Liver (tissue), 9 donors: ENCODE data around the gene MRPL50. TPM values are rescaled to one million over a fixed set of nuclear protein-coding genes. Genes with fewer than 3 reads are reported as not detected.
A peak's percentile ranks its signal among the peaks of the same experiment; 100 is the strongest.

Experiments
- DNase-seq: peaks from one replicate; pipeline ENCODE4 v3.0.0-alpha.2; 2017; ENCODE audit warnings: low spot score
- H3K27ac ChIP-seq, 2 donors: one replicate each; pipeline ENCODE4 v1.7.0; 2013; ENCODE audit warnings: inconsistent platforms in 2 of 2, low read length in 2 of 2, control low read depth in 1 of 2, low read depth in 1 of 2, mild to moderate bottlenecking in 1 of 2
- H3K27me3 ChIP-seq, 4 donors: one replicate each; pipeline versions ENCODE4 v1.6.1 to v1.7.0; 2013; ENCODE audit warnings: low read length in 3 of 4, inconsistent platforms in 1 of 4, mild to moderate bottlenecking in 1 of 4, moderate library complexity in 1 of 4; ENCODE audit not compliant: control insufficient read depth in 4 of 4, insufficient read depth in 4 of 4
- H3K36me3 ChIP-seq, 4 donors: one replicate each; pipeline versions ENCODE4 v1.6.1 to v1.7.0; 2013; ENCODE audit warnings: low read length in 3 of 4, mild to moderate bottlenecking in 3 of 4, low read depth in 1 of 4, moderate library complexity in 1 of 4; ENCODE audit not compliant: control insufficient read depth in 4 of 4, insufficient read depth in 3 of 4
- H3K4me1 ChIP-seq, 4 donors: one replicate each; pipeline versions ENCODE4 v1.6.1 to v1.7.0; 2013; ENCODE audit warnings: low read length in 3 of 4, mild to moderate bottlenecking in 3 of 4, moderate library complexity in 1 of 4; ENCODE audit not compliant: control insufficient read depth in 4 of 4, insufficient read depth in 4 of 4
- H3K4me3 ChIP-seq, 3 donors: one replicate each; pipeline versions ENCODE4 v1.6.1 to v1.7.0; 2013; ENCODE audit warnings: low read length in 3 of 3, control low read depth in 1 of 3, low read depth in 1 of 3, mild to moderate bottlenecking in 1 of 3
- H3K9ac ChIP-seq, 2 donors: one replicate each; pipeline ENCODE4 v1.7.0; 2013; ENCODE audit warnings: low read length in 2 of 2, mild to moderate bottlenecking in 2 of 2, moderate library complexity in 2 of 2, control low read depth in 1 of 2, low read depth in 1 of 2
- H3K9me3 ChIP-seq, 4 donors: one replicate each; pipeline versions ENCODE4 v1.6.1 to v1.7.0; 2013; ENCODE audit warnings: low read length in 3 of 4; ENCODE audit not compliant: control insufficient read depth in 4 of 4
- FOXA1 ChIP-seq: IDR thresholded peaks from 2 replicates; pipeline ENCODE4 v1.6.1; 2016; ENCODE audit warnings: antibody characterized with exemption
- FOXA2 ChIP-seq: IDR thresholded peaks from 2 replicates; pipeline ENCODE4 v1.6.1; 2016; ENCODE audit warnings: antibody characterized with exemption
- GABPA ChIP-seq, 2 donors: IDR thresholded peaks in 1 of 2; conservative IDR thresholded peaks in 1 of 2; 2 replicates each; pipeline ENCODE4 v1.6.1; 2016; ENCODE audit warnings: antibody characterized with exemption in 2 of 2, mild to moderate bottlenecking in 1 of 2, moderate library complexity in 1 of 2
- HNF4A ChIP-seq, 2 donors: conservative IDR thresholded peaks; 2 replicates each; pipeline ENCODE4 v1.6.1; 2016; ENCODE audit warnings: antibody characterized with exemption in 2 of 2, mild to moderate bottlenecking in 2 of 2
- HNF4G ChIP-seq: IDR thresholded peaks from 2 replicates; pipeline ENCODE4 v1.6.1; 2016; ENCODE audit warnings: antibody characterized with exemption
- JUND ChIP-seq, 2 donors: IDR thresholded peaks; 2 replicates each; pipeline ENCODE4 v1.6.1; 2016; ENCODE audit warnings: antibody characterized with exemption in 2 of 2
- RAD21 ChIP-seq, 2 donors: IDR thresholded peaks; 2 replicates each; pipeline ENCODE4 v1.6.1; 2016; ENCODE audit warnings: antibody characterized with exemption in 2 of 2, mild to moderate bottlenecking in 2 of 2
- RXRA ChIP-seq, 2 donors: IDR thresholded peaks; 2 replicates each; pipeline ENCODE4 v1.6.1; 2017 to 2018; ENCODE audit warnings: antibody characterized with exemption in 2 of 2, mild to moderate bottlenecking in 1 of 2
- SP1 ChIP-seq: IDR thresholded peaks from 2 replicates; pipeline ENCODE4 v1.6.1; 2018; ENCODE audit warnings: antibody characterized with exemption, mild to moderate bottlenecking
- YY1 ChIP-seq: IDR thresholded peaks from 2 replicates; pipeline ENCODE4 v1.6.1; 2016; ENCODE audit warnings: antibody characterized with exemption, mild to moderate bottlenecking
- ZBTB33 ChIP-seq: IDR thresholded peaks from 2 replicates; pipeline ENCODE4 v1.6.1; 2016; ENCODE audit warnings: antibody characterized with exemption
- WGBS: extraction: QIAGEN DNeasy Blood & Tissue Kit; methylation state at CpG from one replicate; pipeline ENCODE4 v1.1.7; 2013; 5-methylcytosine and 5-hydroxymethylcytosine counted together
- polyA plus RNA-seq, 2 donors: library from polyadenylated mRNA; stranded (reverse) in 1 of 2; unstranded in 1 of 2; fragments of 200-250 nt in 1 of 2; fragments of >200 nt in 1 of 2; fragmentation: Nextera tagmentation in 1 of 2; extraction: Ambion mirVana in 1 of 2; gene quantifications; one replicate each; pipeline versions ENCODE4 v1.2.1 to v1.2.3, GENCODE V29; 2013 to 2015
- total RNA-seq, 2 donors: library from RNA; depleted of rRNA; stranded (reverse); fragments of >200 nt; gene quantifications; one replicate each; pipeline ENCODE4 v1.2.3, GENCODE V29; 2014
- TF ChIP-seq, protein P1 (sequence below): IDR thresholded peaks from 2 replicates; pipeline ENCODE4 v1.6.1; 2016; ENCODE audit warnings: antibody characterized with exemption, mild to moderate bottlenecking
- TF ChIP-seq, protein P2 (sequence below): IDR thresholded peaks from 2 replicates; pipeline ENCODE4 v1.6.1; 2016; ENCODE audit warnings: antibody characterized with exemption
- donor health status: healthy.
- donor health status: healthy.
- donor health status: healthy.
- donor health status: healthy.
- donor health status: healthy.

Gene MRPL50
- total and polyA plus RNA-seq, 4 donors = 5.7 to 12.3 (median 10.5) TPM

DNA sequence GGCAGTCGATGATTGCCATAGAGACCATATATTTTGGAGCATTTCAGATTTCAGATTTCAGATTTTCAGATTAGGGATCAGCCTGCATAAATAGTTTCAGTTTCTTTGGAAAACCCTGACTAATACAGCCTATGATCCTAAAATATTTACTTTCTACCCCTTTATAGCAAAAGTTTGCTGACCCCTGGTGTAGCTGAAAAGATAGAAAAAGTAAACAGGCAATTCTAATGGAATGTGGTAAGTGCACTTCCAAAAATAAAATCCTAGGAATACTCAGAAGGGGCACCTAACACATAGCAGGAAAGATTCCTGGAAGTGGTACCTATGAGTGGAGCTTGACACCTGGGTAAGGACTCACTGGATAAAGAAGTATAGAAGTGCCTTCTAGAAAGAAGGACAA is 48.1 kb downstream of the MRPL50 start:
- Histone ChIP-seq H3K27me3 (no peaks in the 10 kb centered on the region), H3K9ac (peak overlapping the region in 1 of 2 donors; percentile 47), H3K4me1 (peaks cover 11 to 55% (median 22%) of the 10 kb centered on the region in 4 donors), H3K4me3 (no peak overlapping the region), H3K9me3 (no peaks in the 10 kb centered on the region), H3K27ac (peak overlapping the region; percentile 51 to 73), H3K36me3 (peaks cover 0 to 1% (median 0%) of the 10 kb centered on the region in 4 donors)
- DNase-seq = no peak
- WGBS = 51% methylated on average over 1 of the region's 1 CpG
- TF ChIP-seq ZBTB33 (peak; percentile 15), RXRA (IDR thresholded peaks at IDR 0.05) (peak; percentile 57 to 71), HNF4A (conservative IDR thresholded peaks at IDR 0.05) (peak; percentile 57 to 62), JUND (IDR thresholded peaks at IDR 0.05) (peak in 1 of 2 donors; percentile 54), HNF4G (no peak), FOXA1 (peak; percentile 54), GABPA (IDR thresholded peaks at IDR 0.05 in 1 of 2, conservative IDR thresholded peaks at IDR 0.05 in 1 of 2) (no peak), FOXA2 (peak; percentile 74), SP1 (peak; percentile 57), RAD21 (IDR thresholded peaks at IDR 0.05) (peak; percentile 43 to 46)
- TF ChIP-seq, protein P1, sequence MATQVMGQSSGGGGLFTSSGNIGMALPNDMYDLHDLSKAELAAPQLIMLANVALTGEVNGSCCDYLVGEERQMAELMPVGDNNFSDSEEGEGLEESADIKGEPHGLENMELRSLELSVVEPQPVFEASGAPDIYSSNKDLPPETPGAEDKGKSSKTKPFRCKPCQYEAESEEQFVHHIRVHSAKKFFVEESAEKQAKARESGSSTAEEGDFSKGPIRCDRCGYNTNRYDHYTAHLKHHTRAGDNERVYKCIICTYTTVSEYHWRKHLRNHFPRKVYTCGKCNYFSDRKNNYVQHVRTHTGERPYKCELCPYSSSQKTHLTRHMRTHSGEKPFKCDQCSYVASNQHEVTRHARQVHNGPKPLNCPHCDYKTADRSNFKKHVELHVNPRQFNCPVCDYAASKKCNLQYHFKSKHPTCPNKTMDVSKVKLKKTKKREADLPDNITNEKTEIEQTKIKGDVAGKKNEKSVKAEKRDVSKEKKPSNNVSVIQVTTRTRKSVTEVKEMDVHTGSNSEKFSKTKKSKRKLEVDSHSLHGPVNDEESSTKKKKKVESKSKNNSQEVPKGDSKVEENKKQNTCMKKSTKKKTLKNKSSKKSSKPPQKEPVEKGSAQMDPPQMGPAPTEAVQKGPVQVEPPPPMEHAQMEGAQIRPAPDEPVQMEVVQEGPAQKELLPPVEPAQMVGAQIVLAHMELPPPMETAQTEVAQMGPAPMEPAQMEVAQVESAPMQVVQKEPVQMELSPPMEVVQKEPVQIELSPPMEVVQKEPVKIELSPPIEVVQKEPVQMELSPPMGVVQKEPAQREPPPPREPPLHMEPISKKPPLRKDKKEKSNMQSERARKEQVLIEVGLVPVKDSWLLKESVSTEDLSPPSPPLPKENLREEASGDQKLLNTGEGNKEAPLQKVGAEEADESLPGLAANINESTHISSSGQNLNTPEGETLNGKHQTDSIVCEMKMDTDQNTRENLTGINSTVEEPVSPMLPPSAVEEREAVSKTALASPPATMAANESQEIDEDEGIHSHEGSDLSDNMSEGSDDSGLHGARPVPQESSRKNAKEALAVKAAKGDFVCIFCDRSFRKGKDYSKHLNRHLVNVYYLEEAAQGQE = peak; percentile 43

DNA sequence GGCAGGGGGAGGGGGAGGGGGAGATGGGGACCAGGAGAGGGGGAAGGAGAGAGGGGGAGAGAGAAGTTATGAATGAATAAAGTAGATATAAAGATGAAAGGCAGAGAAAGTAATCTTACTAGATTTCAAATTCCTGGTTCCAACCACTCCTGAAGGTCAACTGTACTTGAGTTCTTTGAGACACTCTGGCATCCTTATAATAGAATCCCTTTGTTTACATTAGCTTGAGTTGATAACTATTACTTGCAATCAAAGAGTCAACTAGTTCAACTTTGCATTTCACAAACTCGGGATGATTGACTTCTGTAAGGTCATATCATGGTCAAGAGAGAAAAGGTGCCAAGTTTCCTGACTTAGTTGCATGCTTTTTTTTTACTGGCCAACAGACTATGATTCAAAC is 55.8 kb downstream of the MRPL50 start:
- TF ChIP-seq FOXA2 = peak; percentile 65
- TF ChIP-seq, protein P2, sequence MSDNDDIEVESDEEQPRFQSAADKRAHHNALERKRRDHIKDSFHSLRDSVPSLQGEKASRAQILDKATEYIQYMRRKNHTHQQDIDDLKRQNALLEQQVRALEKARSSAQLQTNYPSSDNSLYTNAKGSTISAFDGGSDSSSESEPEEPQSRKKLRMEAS = no peak
- peak; percentile 24 to 28 for TF ChIP-seq HNF4A (conservative IDR thresholded peaks at IDR 0.05)
- TF ChIP-seq RXRA (IDR thresholded peaks at IDR 0.05) = peak; percentile 57 to 59
- no peak for TF ChIP-seq ZBTB33
- no peak for TF ChIP-seq FOXA1
- TF ChIP-seq YY1 = no peak
- no peak for DNase-seq
- peaks cover 2 to 18% (median 5%) of the 10 kb centered on the region in 4 donors for H3K4me1 ChIP-seq
- WGBS = 15% methylated on average over 1 of the region's 1 CpG
- no peaks in the 10 kb centered on the region for H3K27me3 ChIP-seq
- no peaks in the 10 kb centered on the region for H3K9me3 ChIP-seq
- no peaks in the 10 kb centered on the region for H3K36me3 ChIP-seq
- H3K27ac ChIP-seq = no peak overlapping the region
- H3K9ac ChIP-seq = no peak overlapping the region
- H3K4me3 ChIP-seq = no peak overlapping the region
